GM04503 (cell line): ENCODE measurements around the gene PEDS1.
"Not testable (repeated sequence)": the region's sequence is repeated elsewhere in the genome, so short reads cannot be mapped to it uniquely, and the experiment has no call there.

Experiments used
- DNase-seq: peaks from one replicate; pipeline ENCODE4 v3.0.0-alpha.2; 2012; ENCODE audit warnings: low read depth

PEDS1 gene

GRCh38 chr20:50190251-50191064 is 36.9 kb upstream of the PEDS1 start, which contains the start of gene CEBPB:
TSS of gene CEBPB (plus strand) at chr20:50190830. CDS start at chr20:50191034, 204 bp downstream.
- DNase-seq: peak; percentile 31

GRCh38 chr20:50189681-50190250 is 36.2 kb upstream of the PEDS1 start:
- no peak for DNase-seq

- no peak for DNase-seq
Observed at GRCh38 chr20:50188879-50189680, 35.6 kb upstream of the PEDS1 start.

GRCh38 chr20:50188287-50188688 is 34.8 kb upstream of the PEDS1 start:
- no peak for DNase-seq

GRCh38 chr20:50187403-50188051 is 34.0 kb upstream of the PEDS1 start:
- no peak for DNase-seq

- DNase-seq: no peak
Observed at GRCh38 chr20:50186987-50187402, 33.5 kb upstream of the PEDS1 start.

GRCh38 chr20:50186151-50186885 is 32.8 kb upstream of the PEDS1 start:
- DNase-seq: no peak

GRCh38 chr20:50185426-50185825 is 31.9 kb upstream of the PEDS1 start:
- DNase-seq: no peak

- no peak for DNase-seq
Observed at GRCh38 chr20:50182346-50182745, 28.8 kb upstream of the PEDS1 start.

GRCh38 chr20:50181344-50181743 is 27.8 kb upstream of the PEDS1 start:
- DNase-seq: no peak

- DNase-seq: not testable (repeated sequence)
Observed at GRCh38 chr20:50178672-50179071, 25.1 kb upstream of the PEDS1 start.

- no peak for DNase-seq
Observed at GRCh38 chr20:50175938-50176933, 22.7 kb upstream of the PEDS1 start.

- DNase-seq: no peak
Observed at GRCh38 chr20:50174456-50174855, 20.9 kb upstream of the PEDS1 start.

- DNase-seq: peak; percentile 18
Observed at GRCh38 chr20:50172347-50173013, 19.0 kb upstream of the PEDS1 start.

- DNase-seq: no peak
Observed at GRCh38 chr20:50170549-50171220, 17.2 kb upstream of the PEDS1 start.

GRCh38 chr20:50169329-50169823 is 15.9 kb upstream of the PEDS1 start:
- no peak for DNase-seq

GRCh38 chr20:50165684-50166554 is 12.4 kb upstream of the PEDS1 start:
- DNase-seq: peak; percentile 99
